ENCODE results near the gene ARHGEF4.

Gene ARHGEF4

GRCh38 chr2:131085646-131086045 lies 248.9 kb downstream of the ARHGEF4 start:
- Histone ChIP-seq H3K4me1 (ENCODE audit: insufficient read depth, low read length, poor library complexity, severe bottlenecking) (peaks cover 32% of the 10 kb centered on the region), H3K36me3 (ENCODE audit: insufficient read depth, low read length) (peaks cover 37% of the 10 kb centered on the region), H3K79me2 (ENCODE audit: insufficient read depth, low read length) (peaks cover 99% of the 10 kb centered on the region), H3K9ac (ENCODE audit: low read depth, low read length, poor library complexity, severe bottlenecking) (peak overlapping the region; percentile 24), H3K27me3 (ENCODE audit: insufficient read depth, low read length, poor library complexity, severe bottlenecking) (no peaks in the 10 kb centered on the region), H2AFZ (ENCODE audit: low read length) (no peak overlapping the region), H4K20me1 (ENCODE audit: insufficient read depth, low read length, poor library complexity, severe bottlenecking) (peaks cover 88% of the 10 kb centered on the region), H3K4me2 (ENCODE audit: low read depth, low read length, poor library complexity, severe bottlenecking) (peak overlapping the region; percentile 59), H3K9me3 (ENCODE audit: insufficient read depth, low read depth, low read length) (no peaks in the 10 kb centered on the region), H3K4me3 (ENCODE audit: low read length, poor library complexity, severe bottlenecking) (peak overlapping the region; percentile 11), H3K9me2 (replicated peaks; ENCODE audit: low read depth, low read length) (no peaks in the 10 kb centered on the region), H3F3A (ENCODE audit: low read depth) (no peaks in the 10 kb centered on the region)
- no peak for TF ChIP-seq CTCF (conservative IDR thresholded peaks at IDR 0.05; ENCODE audit: low read length)

- Histone ChIP-seq H3K4me3 (ENCODE audit: low read length, poor library complexity, severe bottlenecking) (peak overlapping the region; percentile 94), H2AFZ (ENCODE audit: low read length) (no peak overlapping the region), H3F3A (ENCODE audit: low read depth) (no peaks in the 10 kb centered on the region), H3K79me2 (ENCODE audit: insufficient read depth, low read length) (peaks cover 57% of the 10 kb centered on the region), H3K9ac (ENCODE audit: low read depth, low read length, poor library complexity, severe bottlenecking) (peak overlapping the region; percentile 87), H3K9me2 (replicated peaks; ENCODE audit: low read depth, low read length) (no peaks in the 10 kb centered on the region), H3K27me3 (ENCODE audit: insufficient read depth, low read length, poor library complexity, severe bottlenecking) (no peaks in the 10 kb centered on the region), H3K9me3 (ENCODE audit: insufficient read depth, low read depth, low read length) (no peaks in the 10 kb centered on the region), H3K4me1 (ENCODE audit: insufficient read depth, low read length, poor library complexity, severe bottlenecking) (peaks cover 19% of the 10 kb centered on the region), H3K36me3 (ENCODE audit: insufficient read depth, low read length) (peaks cover 8% of the 10 kb centered on the region; the same call in 1 of the 2 replicates), H3K4me2 (ENCODE audit: low read depth, low read length, poor library complexity, severe bottlenecking) (peak overlapping the region; percentile 74), H4K20me1 (ENCODE audit: insufficient read depth, low read length, poor library complexity, severe bottlenecking) (peaks cover 51% of the 10 kb centered on the region)
- no peak for TF ChIP-seq CTCF (conservative IDR thresholded peaks at IDR 0.05; ENCODE audit: low read length)
- TF ChIP-seq EZH2phosphoT487 (IDR thresholded peaks at IDR 0.05; ENCODE audit: borderline replicate concordance) = no peak
These were observed 255.8 kb downstream of the ARHGEF4 start for GRCh38 chr2:131092458-131093005.

- peaks cover 51% of the 10 kb centered on the region for H3K79me2 ChIP-seq (ENCODE audit: insufficient read depth, low read length)
- H3K9me2 ChIP-seq (replicated peaks; ENCODE audit: low read depth, low read length) = no peaks in the 10 kb centered on the region
- peak within 1 kb of the TSS; percentile 94 for H3K4me3 ChIP-seq (ENCODE audit: low read length, poor library complexity, severe bottlenecking)
- peak within 1 kb of the TSS; percentile 99 for H2AFZ ChIP-seq (ENCODE audit: low read length)
- peaks cover 14% of the 10 kb centered on the region for H3K4me1 ChIP-seq (ENCODE audit: insufficient read depth, low read length, poor library complexity, severe bottlenecking)
- H3K4me2 ChIP-seq (ENCODE audit: low read depth, low read length, poor library complexity, severe bottlenecking) = peak within 1 kb of the TSS; percentile 74
- H4K20me1 ChIP-seq (ENCODE audit: insufficient read depth, low read length, poor library complexity, severe bottlenecking) = peaks cover 45% of the 10 kb centered on the region
- no peaks in the 10 kb centered on the region for H3K27me3 ChIP-seq (ENCODE audit: insufficient read depth, low read length, poor library complexity, severe bottlenecking)
- no peaks in the 10 kb centered on the region for H3F3A ChIP-seq (ENCODE audit: low read depth)
- H3K9me3 ChIP-seq (ENCODE audit: insufficient read depth, low read depth, low read length) = no peaks in the 10 kb centered on the region
- H3K36me3 ChIP-seq (ENCODE audit: insufficient read depth, low read length) = peaks cover 3% of the 10 kb centered on the region; the same call in 1 of the 2 replicates
- TF ChIP-seq CTCF (conservative IDR thresholded peaks at IDR 0.05; ENCODE audit: low read length) (no peak), EZH2phosphoT487 (IDR thresholded peaks at IDR 0.05; ENCODE audit: borderline replicate concordance) (no peak)
- peak within 1 kb of the TSS; percentile 87 for H3K9ac ChIP-seq (ENCODE audit: low read depth, low read length, poor library complexity, severe bottlenecking)
These were observed 256.4 kb downstream of the ARHGEF4 start, which contains the start of gene FAM168B for GRCh38 chr2:131093006-131093695. FAM168B (minus strand) TSS chr2:131093460; CDS start chr2:131082646, 10,814 bp downstream.

Measured in Loucy (cell line).